HL-60 (cell line): Measurements from ENCODE around the gene ALOXE3.

Experiments used
- CTCF ChIP-seq: IDR thresholded peaks from one replicate; pipeline ENCODE4 v1.5.1; 2011; ENCODE audit warnings: low read length, control low read depth, inconsistent platforms; ENCODE audit not compliant: insufficient read depth
- GABPA ChIP-seq: IDR thresholded peaks from 2 replicates; pipeline ENCODE4 v1.6.1; 2012; ENCODE audit warnings: low read depth
- POLR2AphosphoS5 ChIP-seq: IDR thresholded peaks from 2 replicates; pipeline ENCODE4 v1.6.1; 2012; ENCODE audit warnings: low read depth
- REST ChIP-seq: IDR thresholded peaks from 2 replicates; pipeline ENCODE4 v1.6.1; 2012; ENCODE audit warnings: low read depth; ENCODE audit not compliant: insufficient replicate concordance

GRCh38 chr17:8080208-8080798 lies 38.0 kb downstream of the ALOXE3 start:
- TF ChIP-seq CTCF, result no peak
- TF ChIP-seq GABPA, result no peak
- no peak for TF ChIP-seq POLR2AphosphoS5
- no peak for TF ChIP-seq REST
